Astrocyte (in vitro differentiated cells and primary cell): Measurements from ENCODE around the gene DGUOK.

ENCODE experiments used
- CTCF ChIP-seq: IDR thresholded peaks from 2 replicates; pipeline ENCODE4 v1.5.1; 2011; ENCODE audit warnings: low read depth, mild to moderate bottlenecking, inconsistent platforms, low read length, moderate library complexity; ENCODE audit not compliant: insufficient read depth
- EZH2 ChIP-seq: IDR thresholded peaks from 2 replicates; pipeline ENCODE4 v1.6.1; 2012; ENCODE audit warnings: mild to moderate bottlenecking, low read length, inconsistent platforms; ENCODE audit not compliant: insufficient read depth

GRCh38 chr2:73885406-73885805 is 41.3 kb upstream of the DGUOK start:
- no peak for TF ChIP-seq CTCF
- TF ChIP-seq EZH2: no peak
